HG03342 (cell line): ENCODE measurements around the gene EGF.

Source experiments
- ATAC-seq: cut with Tn5 transposase; IDR thresholded peaks from one replicate; pipeline ENCODE4 v1.9.1; 2021; ENCODE audit warnings: mild to moderate bottlenecking, moderate library complexity; ENCODE audit not compliant: unreplicated experiment

Gene EGF

GRCh38 chr4:109989618-109990017 is 76.9 kb downstream of the EGF start:
- ATAC-seq = no peak

DNA sequence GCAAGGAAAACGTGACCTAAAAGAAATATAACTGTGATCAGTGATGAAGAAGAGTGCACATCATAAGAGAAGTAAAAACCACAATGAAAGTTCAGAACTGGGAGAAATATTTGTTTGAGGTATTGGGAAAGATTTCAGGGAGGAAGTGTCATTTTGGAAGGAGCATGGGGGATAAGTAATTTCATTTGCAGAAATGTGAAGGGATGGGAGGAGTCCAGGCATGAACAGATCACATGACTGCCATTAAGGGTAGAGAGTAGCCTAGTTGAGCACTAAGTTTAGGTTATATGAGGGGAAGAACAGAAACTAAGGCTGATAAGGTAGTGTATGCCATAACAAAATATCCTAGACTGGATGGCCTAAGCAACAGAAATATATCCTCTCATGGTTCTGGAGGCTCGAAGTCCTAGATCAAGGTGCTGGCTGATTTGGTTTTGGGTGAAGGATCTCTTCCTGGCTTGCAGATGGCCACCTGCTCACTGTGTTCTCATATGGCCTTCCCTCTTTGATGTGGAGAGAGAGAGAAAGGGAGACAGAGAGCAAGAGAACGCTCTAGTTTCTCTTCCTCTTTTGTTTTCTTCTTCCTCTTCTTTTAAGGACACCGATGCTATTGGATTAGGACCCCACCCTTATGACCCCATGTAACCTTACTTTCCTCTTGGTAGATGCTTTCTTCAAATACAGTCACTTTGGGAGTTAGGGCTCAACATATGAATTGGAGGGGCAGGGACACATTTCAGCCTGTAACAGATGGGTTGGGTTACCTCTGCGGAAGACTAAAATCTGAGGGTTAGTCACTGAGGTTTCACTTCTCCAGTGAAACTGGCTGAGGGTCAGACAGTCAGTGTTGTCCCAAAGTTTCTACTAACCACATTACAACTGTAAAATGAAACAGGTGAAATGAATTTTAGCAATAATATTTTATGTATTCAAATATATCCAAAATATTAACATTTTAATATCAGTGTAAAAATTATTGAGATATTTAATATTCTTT is 77.9 kb downstream of the EGF start:
- peak; percentile 82 for ATAC-seq

- no peak for ATAC-seq
These were observed 80.4 kb downstream of the EGF start for GRCh38 chr4:109993116-109993515.

GRCh38 chr4:109994415-109994827 is 81.7 kb downstream of the EGF start:
- peak; percentile 68 for ATAC-seq

GRCh38 chr4:109996526-109996925 is 83.8 kb downstream of the EGF start:
- ATAC-seq = no peak

DNA sequence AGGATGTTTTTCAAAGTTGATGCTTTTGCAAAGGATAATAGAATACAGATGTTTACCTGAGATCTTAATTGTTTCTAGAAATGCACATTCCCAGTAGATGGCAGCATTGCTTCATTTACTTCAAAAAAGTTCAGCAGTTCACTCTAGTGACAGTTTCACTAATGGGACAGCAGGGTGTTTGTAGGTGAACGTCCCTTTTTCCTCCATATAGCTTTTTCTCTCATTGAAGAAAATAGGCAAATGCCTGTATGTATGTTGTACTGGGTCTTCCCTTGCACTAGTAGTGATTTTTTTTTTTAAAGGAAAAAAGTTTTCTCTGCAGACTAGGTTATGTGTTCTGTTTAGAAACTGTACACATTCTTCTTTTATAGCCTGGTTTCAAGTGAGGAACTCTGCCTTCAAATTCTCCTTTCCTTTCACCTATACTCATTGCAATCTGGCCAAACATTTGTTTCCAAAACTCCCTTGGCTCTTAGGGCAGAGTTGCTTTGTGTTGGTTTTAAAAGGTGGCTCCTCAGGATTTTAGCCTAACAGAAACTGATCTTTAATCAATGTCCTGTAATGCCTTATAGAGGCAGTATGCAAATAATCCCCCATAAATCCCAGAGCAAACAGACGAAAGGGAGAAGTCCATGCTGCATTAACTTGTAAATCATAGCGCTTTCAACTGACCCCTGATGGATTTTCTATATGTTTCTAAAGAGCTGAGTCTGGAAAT is 86.3 kb downstream of the EGF start:
- peak; percentile 36 for ATAC-seq

DNA sequence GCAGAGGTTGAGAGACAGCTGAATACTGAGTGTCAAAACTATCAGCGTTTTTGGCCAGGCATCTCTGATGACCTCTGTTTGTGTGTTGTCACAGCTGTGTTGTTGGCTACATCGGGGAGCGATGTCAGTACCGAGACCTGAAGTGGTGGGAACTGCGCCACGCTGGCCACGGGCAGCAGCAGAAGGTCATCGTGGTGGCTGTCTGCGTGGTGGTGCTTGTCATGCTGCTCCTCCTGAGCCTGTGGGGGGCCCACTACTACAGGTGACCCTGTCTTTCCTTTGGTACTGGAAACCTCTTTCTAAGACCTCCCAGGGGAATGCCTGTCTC is 86.9 kb downstream of the EGF start:
- no peak for ATAC-seq

- ATAC-seq = no peak
These were observed 89.6 kb downstream of the EGF start for GRCh38 chr4:110002326-110002725.

- no peak for ATAC-seq
These were observed 90.9 kb downstream of the EGF start for GRCh38 chr4:110003401-110004187.

- ATAC-seq = no peak
These were observed 91.9 kb downstream of the EGF start for GRCh38 chr4:110004556-110004955.

GRCh38 chr4:110005461-110006056 is 92.9 kb downstream of the EGF start:
- peak; percentile 75 for ATAC-seq

GRCh38 chr4:110007217-110007616 is 94.5 kb downstream of the EGF start:
- ATAC-seq = no peak

GRCh38 chr4:110008540-110008939 is 95.9 kb downstream of the EGF start:
- no peak for ATAC-seq

DNA sequence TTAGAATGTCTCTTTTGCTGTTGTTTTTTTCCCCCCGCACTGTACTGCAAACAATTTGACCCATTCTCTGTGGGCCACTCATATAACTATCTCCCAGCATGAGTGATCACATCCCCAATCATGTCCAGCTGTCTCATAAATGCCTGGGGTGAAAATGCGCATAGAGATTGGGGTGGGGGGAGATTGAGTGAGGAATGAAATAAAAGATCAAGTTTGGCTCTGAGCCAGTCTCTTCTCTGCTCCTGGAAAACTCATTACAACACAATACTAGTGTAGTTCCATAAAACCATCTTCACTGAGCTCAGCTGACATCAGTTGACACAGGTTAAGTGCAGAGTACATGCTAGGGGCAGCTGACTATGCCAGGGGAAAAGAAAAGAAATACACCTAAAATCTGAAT is 96.9 kb downstream of the EGF start:
- ATAC-seq = no peak

GRCh38 chr4:110010797-110011196 is 98.1 kb downstream of the EGF start:
- ATAC-seq = no peak

- no peak for ATAC-seq
These were observed 100.2 kb downstream of the EGF start for GRCh38 chr4:110012917-110013316.

- no peak for ATAC-seq
These were observed 101.5 kb downstream of the EGF start for GRCh38 chr4:110014233-110014632.

DNA sequence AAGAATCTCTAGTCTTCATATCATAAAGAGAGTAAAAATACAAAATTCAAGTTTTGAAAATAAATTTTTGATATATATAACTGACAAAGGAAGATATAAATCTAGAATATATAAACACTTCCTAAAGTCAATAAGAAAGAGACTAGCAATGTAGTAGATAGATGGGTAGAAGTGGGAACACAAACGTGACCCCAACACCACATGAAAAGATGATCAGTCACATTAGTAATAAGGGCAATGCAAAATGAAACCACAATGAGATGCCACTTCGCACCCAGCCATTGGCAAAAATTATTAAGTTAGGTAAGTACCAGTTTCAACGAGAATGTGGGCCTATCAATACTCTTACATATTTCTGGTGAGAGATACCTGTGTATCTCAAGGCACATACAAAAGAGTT is 106.5 kb downstream of the EGF start:
- no peak for ATAC-seq

DNA sequence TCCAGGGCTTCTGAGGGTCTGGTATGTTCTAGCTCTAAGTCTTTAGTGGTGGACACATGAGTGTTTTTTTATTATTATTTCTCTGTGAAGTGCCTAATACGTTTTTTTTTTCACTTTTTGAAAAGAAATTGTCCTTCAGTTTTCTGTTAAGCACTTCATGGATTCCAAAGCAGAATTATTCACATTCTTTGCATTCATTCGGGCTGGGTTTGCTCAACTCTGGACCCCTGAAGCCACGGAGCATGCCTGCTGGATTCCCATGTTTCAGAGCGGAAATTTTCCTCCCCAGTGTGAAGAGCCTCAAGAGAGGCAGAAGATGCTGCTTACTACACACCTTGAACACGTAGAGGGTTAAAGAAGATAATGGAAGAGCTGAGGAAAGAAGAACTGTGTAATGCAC is 107.5 kb downstream of the EGF start:
- no peak for ATAC-seq

DNA sequence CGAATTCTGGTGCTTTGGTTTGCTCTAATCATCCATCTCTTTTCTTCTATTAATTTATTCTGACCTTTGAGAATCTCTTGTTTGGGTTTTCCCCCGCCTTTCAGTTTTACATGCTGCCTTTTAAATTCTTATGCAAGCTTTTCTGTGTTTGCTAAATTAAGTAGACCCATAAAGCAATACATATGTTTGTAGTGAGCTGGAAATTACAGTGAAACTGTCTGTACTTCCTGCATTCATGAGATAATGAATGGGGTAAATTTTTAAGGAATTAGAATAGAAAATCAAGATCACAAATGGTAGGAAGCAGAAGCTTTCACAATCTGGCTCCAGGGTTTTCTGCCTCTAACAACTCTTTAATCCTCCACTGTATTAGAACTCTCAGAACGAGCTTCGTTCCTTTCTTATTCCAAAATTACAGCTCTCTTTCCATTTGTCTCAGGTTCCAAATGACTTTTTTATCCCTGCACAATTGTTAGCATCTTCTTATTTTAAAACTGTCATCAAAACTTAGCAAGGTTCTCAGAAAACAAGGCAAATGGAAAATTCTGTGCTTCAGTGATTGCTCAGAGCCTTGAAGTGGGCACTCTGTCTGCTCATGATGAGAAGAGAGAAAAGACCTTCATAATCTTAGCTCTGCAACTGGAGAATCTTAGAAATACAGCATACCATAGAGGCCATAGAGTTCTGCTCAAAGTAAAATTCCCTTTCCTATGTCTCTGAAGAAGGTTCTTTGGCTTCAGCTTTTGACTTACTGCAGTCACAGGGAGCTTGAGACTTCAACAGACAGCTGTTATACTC is 108.2 kb downstream of the EGF start:
- no peak for ATAC-seq
